HEK293 (cell line): ENCODE measurements around the gene UPK1A.

ENCODE experiments used
- CTCF ChIA-PET: fragments of 350-600 bp; formaldehyde crosslinking; extraction: SDS; loops from one replicate; lab custom pipeline; 2021; ENCODE audit warnings: antibody characterized with exemption; lab: Yijun Ruan, JAX
- POLR2A ChIA-PET: fragments of 300-600 bp; formaldehyde crosslinking; extraction: SDS; loops from one replicate; lab custom pipeline; 2020; ENCODE audit warnings: antibody characterized with exemption, inconsistent platforms; lab: Yijun Ruan, JAX
- H3K27ac ChIP-seq: fragments of 200-500 bp; sonication (Bioruptor generic); 2 replicates; pipeline ENCODE4 v1.5.1; 2014; ENCODE audit warnings: low read depth, low read length, control low read depth, inconsistent platforms; ENCODE audit errors: extremely low read depth
- H3K36me3 ChIP-seq, 2 experiments: fragments of 200-500 bp in 1 of 2; sonication (Bioruptor generic) in 1 of 2; 1 replicate in 1 of 2; 2 replicates in 1 of 2; pipeline ENCODE4 v1.5.1; 2014 to 2017; ENCODE audit warnings: inconsistent platforms in 2 of 2, low read length in 2 of 2; ENCODE audit not compliant: control insufficient read depth in 2 of 2, insufficient read depth in 1 of 2
- H3K4me1 ChIP-seq: fragments of 200-500 bp; sonication (Bioruptor generic); 2 replicates; pipeline ENCODE4 v1.5.1; 2014; ENCODE audit warnings: mild to moderate bottlenecking, low read length, inconsistent platforms; ENCODE audit not compliant: control insufficient read depth, insufficient read depth
- H3K4me3 ChIP-seq: 2 replicates; pipeline ENCODE4 v1.5.1; 2011; ENCODE audit warnings: low read depth, mild to moderate bottlenecking, control low read depth, low read length, moderate library complexity
- H3K9me3 ChIP-seq: fragments of 200-500 bp; sonication (Bioruptor generic); 2 replicates; pipeline ENCODE4 v1.5.1; 2014; ENCODE audit warnings: low read depth, low read length, inconsistent platforms; ENCODE audit not compliant: control insufficient read depth, insufficient read depth
- HOXA7 ChIP-seq: sonication (generic); formaldehyde crosslinking; IDR thresholded peaks from 2 replicates; pipeline ENCODE4 v1.8.1; 2022; ENCODE audit warnings: missing genetic modification reagents, borderline replicate concordance
- ZFHX2 ChIP-seq: fragments of 450-650 bp; formaldehyde crosslinking; conservative IDR thresholded peaks from 2 replicates; pipeline ENCODE4 v1.5.1; 2016; ENCODE audit warnings: missing biosample characterization, missing genetic modification characterization
- ZNF423 ChIP-seq: fragments of 450-650 bp; formaldehyde crosslinking; IDR thresholded peaks from 2 replicates; pipeline ENCODE4 v1.5.1; 2016; ENCODE audit warnings: missing biosample characterization, missing genetic modification characterization
- ZSCAN16 ChIP-seq: fragments of 450-650 bp; formaldehyde crosslinking; IDR thresholded peaks from 2 replicates; pipeline ENCODE4 v1.5.1; 2016; ENCODE audit warnings: missing biosample characterization, missing genetic modification characterization
- TF ChIP-seq, protein P1 (sequence below): fragments of 450-650 bp; formaldehyde crosslinking; IDR thresholded peaks from 2 replicates; pipeline ENCODE4 v1.5.1; 2016; ENCODE audit warnings: missing biosample characterization, missing genetic modification characterization

The UPK1A gene

DNA sequence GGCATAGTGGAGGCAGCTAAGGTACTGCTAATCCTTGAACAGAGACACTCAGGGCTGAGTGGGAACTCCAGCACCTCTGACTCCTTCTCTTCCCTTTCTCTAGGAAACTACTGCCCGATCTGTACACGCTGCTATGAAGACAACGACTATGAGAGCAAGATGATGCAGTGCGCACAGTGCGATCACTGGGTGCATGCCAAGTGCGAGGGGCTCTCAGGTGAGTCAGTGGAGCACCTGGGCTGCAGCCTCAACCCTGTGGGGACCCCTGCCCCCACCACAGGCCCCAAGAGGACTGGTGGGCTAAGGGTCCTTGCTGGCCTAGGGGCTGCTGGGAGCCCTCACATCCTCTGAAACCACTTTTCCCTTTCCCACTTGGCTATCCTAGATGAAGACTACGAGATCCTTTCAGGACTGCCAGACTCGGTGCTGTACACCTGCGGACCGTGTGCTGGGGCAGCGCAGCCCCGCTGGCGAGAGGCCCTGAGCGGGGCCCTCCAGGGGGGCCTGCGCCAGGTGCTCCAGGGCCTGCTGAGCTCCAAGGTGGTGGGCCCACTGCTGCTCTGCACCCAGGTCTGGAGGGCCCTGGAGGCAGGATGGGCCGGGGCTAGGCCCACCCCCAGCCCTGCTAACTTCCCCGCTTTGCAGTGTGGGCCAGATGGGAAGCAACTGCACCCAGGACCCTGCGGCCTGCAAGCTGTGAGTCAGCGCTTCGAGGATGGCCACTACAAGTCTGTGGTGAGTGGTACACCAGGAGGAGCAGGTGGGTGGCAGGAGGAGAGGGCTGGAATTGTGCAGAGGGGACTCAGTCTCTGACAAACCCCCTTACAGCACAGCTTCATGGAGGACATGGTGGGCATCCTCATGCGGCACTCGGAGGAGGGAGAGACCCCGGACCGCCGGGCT is 61.0 kb downstream of the UPK1A start:
- ChIA-PET CTCF (interaction anchor here (0.9 to 1.9 kb wide), 4 partner anchors 9 to 217 kb away, joined by 3 to 7 read pairs (median 4); no protein-coding TSS in a partner anchor), POLR2A (interaction anchor here (0.6 to 13.6 kb wide), 7 partner anchors 9 to 83 kb away, joined by 3 to 204 read pairs (median 5); partner anchors contain the start of genes LIN37, PSENEN and U2AF1L4)
- TF ChIP-seq ZFHX2 (tag by site-specific recombination) (no peak), ZSCAN16 (tag by site-specific recombination) (no peak), HOXA7 (CRISPR knock-in tag) (no peak), ZNF423 (tag by site-specific recombination) (no peak)
- TF ChIP-seq, protein P1, sequence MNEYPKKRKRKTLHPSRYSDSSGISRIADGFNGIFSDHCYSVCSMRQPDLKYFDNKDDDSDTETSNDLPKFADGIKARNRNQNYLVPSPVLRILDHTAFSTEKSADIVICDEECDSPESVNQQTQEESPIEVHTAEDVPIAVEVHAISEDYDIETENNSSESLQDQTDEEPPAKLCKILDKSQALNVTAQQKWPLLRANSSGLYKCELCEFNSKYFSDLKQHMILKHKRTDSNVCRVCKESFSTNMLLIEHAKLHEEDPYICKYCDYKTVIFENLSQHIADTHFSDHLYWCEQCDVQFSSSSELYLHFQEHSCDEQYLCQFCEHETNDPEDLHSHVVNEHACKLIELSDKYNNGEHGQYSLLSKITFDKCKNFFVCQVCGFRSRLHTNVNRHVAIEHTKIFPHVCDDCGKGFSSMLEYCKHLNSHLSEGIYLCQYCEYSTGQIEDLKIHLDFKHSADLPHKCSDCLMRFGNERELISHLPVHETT (tag by site-specific recombination): no peak
- Histone ChIP-seq H3K27ac (peak overlapping the region; percentile 31; the same call in 1 of the 2 replicates), H3K4me1 (no peaks in the 10 kb centered on the region), H3K36me3 (peaks cover 100% of the 10 kb centered on the region in 2 experiments), H3K4me3 (no peak overlapping the region), H3K9me3 (no peaks in the 10 kb centered on the region)
